ENCODE results near the gene RBMS1. TPM values are rescaled to one million over a fixed set of nuclear protein-coding genes. Genes with fewer than 3 reads are reported as not detected.

Gene RBMS1
- total and polyA plus RNA-seq, 2 of the 13 experiments (the other 11 are each of a cell fraction or from before 2014, with no cell fraction given), result 55.5 to 110 TPM

GRCh38 chr2:160517731-160518130, 24.1 kb upstream of the RBMS1 start:
- ATAC-seq (no peak), FAIRE-seq (no peak), DNase-seq (ENCODE audit: low spot score) (no peak)
- TF ChIP-seq SCMH1 (CRISPR knock-in tag; IDR thresholded peaks at IDR 0.05; ENCODE audit: borderline replicate concordance), result no peak
- TF ChIP-seq SP4 (CRISPR knock-in tag; IDR thresholded peaks at IDR 0.05), result no peak
- no peak for TF ChIP-seq ZNF333 (CRISPR knock-in tag; IDR thresholded peaks at IDR 0.05; ENCODE audit: borderline replicate concordance)
- no peak for TF ChIP-seq NR2F2 (IDR thresholded peaks at IDR 0.05; ENCODE audit: borderline replicate concordance, low read depth)
- TF ChIP-seq AHR (CRISPR knock-in tag; IDR thresholded peaks at IDR 0.05), result no peak
- no peak for TF ChIP-seq RARA (CRISPR knock-in tag; IDR thresholded peaks at IDR 0.05)
- TF ChIP-seq ZNF264 (CRISPR knock-in tag; IDR thresholded peaks at IDR 0.05), result no peak
- TF ChIP-seq ATRX (CRISPR knock-in tag; IDR thresholded peaks at IDR 0.05; ENCODE audit: borderline replicate concordance), result no peak
- TF ChIP-seq ZBTB34 (CRISPR knock-in tag; IDR thresholded peaks at IDR 0.05), result no peak
- no peak for TF ChIP-seq MYNN (CRISPR knock-in tag; IDR thresholded peaks at IDR 0.05; ENCODE audit: low read depth)
- TF ChIP-seq ZNF883 (CRISPR knock-in tag; IDR thresholded peaks at IDR 0.05; ENCODE audit: not compliant biosample characterization), result no peak
- no peak for TF ChIP-seq NAIF1 (CRISPR knock-in tag; IDR thresholded peaks at IDR 0.05; ENCODE audit: borderline replicate concordance)
- TF ChIP-seq BHLHE40 (IDR thresholded peaks at IDR 0.05; ENCODE audit: low read length), result no peak
- no peak for TF ChIP-seq GMEB2 (CRISPR knock-in tag; IDR thresholded peaks at IDR 0.05; ENCODE audit: low read depth)
- POLR2A ChIA-PET, result no interaction called here
- WGBS (ENCODE audit: low lambda C conversion rate), result 2% methylated on average over 2 of the region's 2 CpGs
- intact Hi-C loops (cut with micrococcal nuclease; ENCODE audit: unreplicated experiment) (no loop called here), in situ Hi-C loops (cut with HindIII; ENCODE audit: extremely low pct_ligation_motif_present, low pct_unique_long_range_greater_than_20kb) (no loop called here)
- Histone ChIP-seq H3K27me3 (ENCODE audit: control insufficient read depth in 1 of 2, insufficient read depth in 2 of 2, low read length in 2 of 2) (peaks cover 0 to 6% of the 10 kb centered on the region in 2 experiments; a peak in 2 of 5 replicates), H3K9ac (ENCODE audit: insufficient read depth, low read depth, low read length) (no peak overlapping the region), H3K27ac (ENCODE audit: extremely low read length, insufficient read depth, low read length) (no peak overlapping the region), H2AFZ (ENCODE audit: low read length) (no peak overlapping the region), H3K9me3 (ENCODE audit: low read length) (no peaks in the 10 kb centered on the region), H3K4me1 (ENCODE audit: insufficient read depth, low read length) (no peaks in the 10 kb centered on the region), H3K36me3 (replicated peaks in 1 of 2; ENCODE audit: control insufficient read depth in 1 of 2, insufficient read depth in 2 of 2, low read length in 2 of 2) (no peaks in the 10 kb centered on the region), H3K79me2 (ENCODE audit: insufficient read depth, low read length) (no peaks in the 10 kb centered on the region), H3K4me2 (ENCODE audit: low read depth, low read length) (no peak overlapping the region), H3K4me3 (replicated peaks in 1 of 3; ENCODE audit: insufficient read depth in 1 of 3, low read depth in 2 of 3, low read length in 3 of 3) (no peak overlapping the region), H4K20me1 (ENCODE audit: insufficient read depth, low read length) (no peaks in the 10 kb centered on the region)
- BruUV-seq (replicated peaks), result no TSS peak
- CTCF ChIA-PET (ENCODE audit: low intra/inter-chr PET ratio, low total read pairs), result no interaction called here

Data from HepG2 (cell line).